Measurements from ENCODE around the gene COLGALT1.
A peak's percentile ranks its signal among the peaks of the same experiment; 100 is the strongest.
"Not testable (repeated sequence)": the region's sequence is repeated elsewhere in the genome, so short reads cannot be mapped to it uniquely, and the experiment has no call there.

COLGALT1 gene

GRCh38 chr19:17590866-17591265 lies 35.4 kb downstream of the COLGALT1 start:
- no peak for DNase-seq (ENCODE audit: low read depth)
- no peak overlapping the region for H3K4me3 ChIP-seq (ENCODE audit: low read depth, low read length)
- TF ChIP-seq, protein P1, sequence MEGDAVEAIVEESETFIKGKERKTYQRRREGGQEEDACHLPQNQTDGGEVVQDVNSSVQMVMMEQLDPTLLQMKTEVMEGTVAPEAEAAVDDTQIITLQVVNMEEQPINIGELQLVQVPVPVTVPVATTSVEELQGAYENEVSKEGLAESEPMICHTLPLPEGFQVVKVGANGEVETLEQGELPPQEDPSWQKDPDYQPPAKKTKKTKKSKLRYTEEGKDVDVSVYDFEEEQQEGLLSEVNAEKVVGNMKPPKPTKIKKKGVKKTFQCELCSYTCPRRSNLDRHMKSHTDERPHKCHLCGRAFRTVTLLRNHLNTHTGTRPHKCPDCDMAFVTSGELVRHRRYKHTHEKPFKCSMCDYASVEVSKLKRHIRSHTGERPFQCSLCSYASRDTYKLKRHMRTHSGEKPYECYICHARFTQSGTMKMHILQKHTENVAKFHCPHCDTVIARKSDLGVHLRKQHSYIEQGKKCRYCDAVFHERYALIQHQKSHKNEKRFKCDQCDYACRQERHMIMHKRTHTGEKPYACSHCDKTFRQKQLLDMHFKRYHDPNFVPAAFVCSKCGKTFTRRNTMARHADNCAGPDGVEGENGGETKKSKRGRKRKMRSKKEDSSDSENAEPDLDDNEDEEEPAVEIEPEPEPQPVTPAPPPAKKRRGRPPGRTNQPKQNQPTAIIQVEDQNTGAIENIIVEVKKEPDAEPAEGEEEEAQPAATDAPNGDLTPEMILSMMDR (IDR thresholded peaks at IDR 0.05; ENCODE audit: low read depth, low read length), result no peak
- TF ChIP-seq MYC (IDR thresholded peaks at IDR 0.05; ENCODE audit: low read depth, low read length) (no peak), POLR2A (IDR thresholded peaks at IDR 0.05; ENCODE audit: extremely low read depth, insufficient read length) (no peak)
- TF ChIP-seq, protein P2, sequence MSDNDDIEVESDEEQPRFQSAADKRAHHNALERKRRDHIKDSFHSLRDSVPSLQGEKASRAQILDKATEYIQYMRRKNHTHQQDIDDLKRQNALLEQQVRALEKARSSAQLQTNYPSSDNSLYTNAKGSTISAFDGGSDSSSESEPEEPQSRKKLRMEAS (IDR thresholded peaks at IDR 0.05; ENCODE audit: low read depth, low read length), result no peak

GRCh38 chr19:17594296-17594695 lies 38.8 kb downstream of the COLGALT1 start:
- H3K4me3 ChIP-seq (ENCODE audit: low read depth, low read length), result not testable (repeated sequence)

DNA sequence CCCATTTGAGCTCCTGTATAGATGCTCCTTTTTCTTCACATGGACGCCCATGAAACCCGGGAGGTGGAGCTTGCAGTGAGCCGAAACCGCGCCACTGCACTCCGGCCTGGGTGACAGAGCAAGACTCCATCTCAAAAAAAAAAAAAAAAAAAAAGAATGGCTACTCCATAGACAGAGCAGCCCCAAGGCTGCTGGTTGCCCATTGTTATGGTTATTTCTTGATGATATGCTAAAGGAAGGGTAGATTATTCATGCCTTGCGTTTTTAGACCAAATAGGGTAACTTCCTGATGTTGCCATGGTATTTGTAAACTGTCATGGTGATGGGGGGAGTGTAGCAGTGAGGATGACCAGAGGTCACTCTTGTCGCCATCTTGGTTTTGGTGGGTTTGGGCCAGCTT lies 42.6 kb downstream of the COLGALT1 start:
- DNase-seq (ENCODE audit: low read depth); H3K4me3 ChIP-seq (ENCODE audit: low read depth, low read length): not testable (repeated sequence)

More at GRCh38 chr19:17594296-17594695, 38.8 kb downstream of the COLGALT1 start:
- DNase-seq (ENCODE audit: low read depth), result not testable (repeated sequence)

- no peak overlapping the region for H3K4me3 ChIP-seq (ENCODE audit: low read depth, low read length)
- DNase-seq (ENCODE audit: low read depth), result peak; percentile 28
- TF ChIP-seq, protein P1 (IDR thresholded peaks at IDR 0.05; ENCODE audit: low read depth, low read length), result no peak
- no peak for TF ChIP-seq MYC (IDR thresholded peaks at IDR 0.05; ENCODE audit: low read depth, low read length)
- no peak for TF ChIP-seq POLR2A (IDR thresholded peaks at IDR 0.05; ENCODE audit: extremely low read depth, insufficient read length)
- TF ChIP-seq, protein P2 (IDR thresholded peaks at IDR 0.05; ENCODE audit: low read depth, low read length), result no peak
These were observed 43.5 kb downstream of the COLGALT1 start for GRCh38 chr19:17598953-17599352.

- no peak for DNase-seq (ENCODE audit: low read depth)
- no peak overlapping the region for H3K4me3 ChIP-seq (ENCODE audit: low read depth, low read length)
- no peak for TF ChIP-seq MYC (IDR thresholded peaks at IDR 0.05; ENCODE audit: low read depth, low read length)
- TF ChIP-seq, protein P2 (IDR thresholded peaks at IDR 0.05; ENCODE audit: low read depth, low read length), result no peak
- TF ChIP-seq, protein P1 (IDR thresholded peaks at IDR 0.05; ENCODE audit: low read depth, low read length), result no peak
- TF ChIP-seq POLR2A (IDR thresholded peaks at IDR 0.05; ENCODE audit: extremely low read depth, insufficient read length), result no peak
These were observed 44.3 kb downstream of the COLGALT1 start for GRCh38 chr19:17599780-17600179.

- TF ChIP-seq, protein P2 (IDR thresholded peaks at IDR 0.05; ENCODE audit: low read depth, low read length), result no peak
- TF ChIP-seq POLR2A (IDR thresholded peaks at IDR 0.05; ENCODE audit: extremely low read depth, insufficient read length), result no peak
- TF ChIP-seq MYC (IDR thresholded peaks at IDR 0.05; ENCODE audit: low read depth, low read length), result no peak
- TF ChIP-seq, protein P1 (IDR thresholded peaks at IDR 0.05; ENCODE audit: low read depth, low read length), result no peak
- DNase-seq (ENCODE audit: low read depth), result no peak
These were observed 46.2 kb downstream of the COLGALT1 start for GRCh38 chr19:17601683-17602082.

GRCh38 chr19:17602217-17602616 lies 46.8 kb downstream of the COLGALT1 start:
- TF ChIP-seq, protein P1 (IDR thresholded peaks at IDR 0.05; ENCODE audit: low read depth, low read length), result no peak
- TF ChIP-seq, protein P2 (IDR thresholded peaks at IDR 0.05; ENCODE audit: low read depth, low read length), result no peak
- no peak for TF ChIP-seq POLR2A (IDR thresholded peaks at IDR 0.05; ENCODE audit: extremely low read depth, insufficient read length)
- no peak for TF ChIP-seq MYC (IDR thresholded peaks at IDR 0.05; ENCODE audit: low read depth, low read length)
- no peak overlapping the region for H3K4me3 ChIP-seq (ENCODE audit: low read depth, low read length)
- no peak for DNase-seq (ENCODE audit: low read depth)

More at GRCh38 chr19:17601683-17602082, 46.2 kb downstream of the COLGALT1 start:
- H3K4me3 ChIP-seq (ENCODE audit: low read depth, low read length), result no peak overlapping the region

Measured in NB4 (cell line).